GM12872 (cell line): Measurements from ENCODE around the gene DGKI.

Experiments
- CTCF ChIP-seq: IDR thresholded peaks from 3 replicates; pipeline ENCODE4 v1.5.1; 2011; ENCODE audit warnings: low read depth, mild to moderate bottlenecking, low read length, moderate library complexity; ENCODE audit not compliant: insufficient read depth

Gene DGKI

GRCh38 chr7:137755427-137755826 lies 91.3 kb downstream of the DGKI start:
- no peak for TF ChIP-seq CTCF

DNA sequence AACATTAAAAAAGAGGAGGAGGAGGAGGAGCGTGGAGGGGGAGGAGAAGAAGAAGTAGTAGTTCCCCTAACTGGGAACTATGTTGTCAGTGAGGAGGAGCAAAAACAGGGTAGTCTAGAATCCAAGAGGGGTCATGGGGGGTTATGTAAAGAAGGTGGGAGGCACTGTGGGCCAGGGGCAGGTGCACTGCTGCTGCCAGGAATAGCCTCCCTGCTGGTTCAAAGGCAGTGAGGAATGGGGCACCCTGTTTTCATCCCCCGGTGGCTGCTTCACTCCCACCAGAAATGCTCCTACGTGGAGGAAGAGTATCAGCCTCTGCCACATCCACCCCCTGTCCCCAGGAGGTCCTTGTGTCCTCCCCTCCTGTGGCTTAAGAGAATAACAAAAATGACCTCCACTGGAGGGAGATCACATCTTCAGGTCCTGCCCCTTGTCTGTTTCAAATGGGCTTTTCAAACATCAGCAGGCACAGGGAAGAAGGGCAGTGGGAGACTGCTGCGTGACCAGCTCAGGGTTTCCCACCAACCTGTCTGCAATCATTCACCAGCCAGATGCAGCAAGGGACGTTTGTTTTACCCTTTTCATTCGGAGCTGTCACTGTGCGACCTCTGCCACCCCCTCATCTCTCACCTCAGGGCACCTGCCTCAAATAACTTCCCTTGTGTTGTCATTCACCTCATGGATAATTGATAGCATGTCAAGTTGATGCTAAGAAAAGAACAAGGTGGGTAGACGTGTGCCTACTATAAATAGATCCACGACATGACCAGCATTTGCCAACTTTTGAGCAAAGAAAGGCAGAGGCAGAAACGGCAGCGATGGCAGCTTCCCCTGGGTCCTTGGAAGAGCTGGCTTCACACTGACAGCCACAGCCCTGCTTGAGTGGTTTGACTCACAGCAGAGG lies 92.6 kb downstream of the DGKI start:
- no peak for TF ChIP-seq CTCF

DNA sequence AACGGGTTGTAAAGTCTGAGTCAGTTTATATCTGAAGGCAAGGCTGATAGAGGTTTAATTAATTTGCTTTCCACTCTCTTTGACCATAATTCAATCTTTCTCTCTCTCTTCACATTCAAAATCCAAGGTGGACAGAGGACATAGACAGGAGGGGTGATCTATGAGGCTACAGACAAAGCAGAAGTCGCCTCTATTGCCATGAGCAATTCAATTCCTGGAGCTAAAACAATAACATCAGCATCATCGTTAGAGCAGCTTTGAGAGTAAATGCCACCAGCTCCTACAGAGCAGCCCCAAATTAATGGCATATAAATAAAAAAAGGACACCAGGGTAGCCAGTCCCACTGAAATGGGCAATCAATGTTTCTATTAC lies 93.2 kb downstream of the DGKI start:
- TF ChIP-seq CTCF: no peak

GRCh38 chr7:137753067-137753466 lies 93.7 kb downstream of the DGKI start:
- no peak for TF ChIP-seq CTCF

GRCh38 chr7:137751361-137752009 lies 95.3 kb downstream of the DGKI start:
- TF ChIP-seq CTCF: no peak

DNA sequence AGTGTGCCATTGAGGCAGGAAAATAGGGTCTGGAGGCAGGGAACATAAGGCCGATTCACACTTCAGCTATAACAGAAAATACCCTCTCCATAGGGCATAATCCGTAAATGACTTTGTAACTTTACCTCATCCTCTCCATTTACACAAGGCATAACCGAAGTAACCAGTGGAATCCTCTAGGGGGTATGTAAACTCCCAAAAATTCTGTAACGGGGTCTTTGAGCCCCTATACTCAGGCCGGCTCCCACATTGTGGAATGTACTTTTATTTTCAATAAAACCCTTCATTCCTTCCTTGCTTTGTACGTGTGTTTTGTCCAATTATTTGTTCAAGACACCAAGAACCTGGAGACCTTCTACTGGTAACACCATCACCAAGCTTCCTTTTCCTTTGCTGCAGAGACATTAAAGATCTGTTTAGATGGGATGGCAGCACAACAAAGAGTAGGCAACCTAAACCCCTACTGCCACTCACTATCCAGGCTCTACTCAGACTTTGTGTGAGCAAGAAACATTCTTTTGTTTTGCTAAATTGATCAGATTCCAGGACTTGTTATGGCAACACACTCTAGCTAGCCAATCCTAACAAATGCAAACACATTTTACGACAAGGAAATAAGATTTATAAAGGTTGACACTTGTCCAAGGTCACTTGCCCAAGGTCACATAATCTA lies 99.3 kb downstream of the DGKI start:
- TF ChIP-seq CTCF: no peak

GRCh38 chr7:137743021-137743420 lies 103.8 kb downstream of the DGKI start:
- TF ChIP-seq CTCF: no peak
